Activated B cell treated with CpG ODN at 0.5 μM for 24 hours (primary cell): ENCODE data around the gene IGLL5. TPM values are rescaled to one million over a fixed set of nuclear protein-coding genes. Genes with fewer than 3 reads are reported as not detected.
A peak's percentile ranks its signal among the peaks of the same experiment; 100 is the strongest.

ENCODE experiments used
- ATAC-seq: fragments of 200-7000 bp; cut with Tn5 transposase; one replicate; pipeline ENCODE4 v1.10.0; 2021; ENCODE audit warnings: low read depth, mild to moderate bottlenecking, moderate library complexity
- CTCF ChIA-PET: fragments of 350-600 bp; sonication (Branson Sonifier 250); formaldehyde crosslinking; loops from one replicate; lab custom pipeline; 2021; ENCODE audit warnings: antibody characterized with exemption; lab: Charles Lee
- POLR2A ChIA-PET: fragments of 350-600 bp; sonication (Branson Sonifier 250); formaldehyde crosslinking; loops from one replicate; lab custom pipeline; 2021; ENCODE audit warnings: antibody characterized with exemption; lab: Charles Lee
- DNase-seq: peaks from one replicate; pipeline ENCODE4 v3.0.0; 2022
- H3K27ac Mint-ChIP-seq: one replicate; pipeline ENCODE4 v1.8.0; 2020; ENCODE audit warnings: mixed read lengths
- H3K27me3 Mint-ChIP-seq: one replicate; pipeline ENCODE4 v1.8.0; 2021; ENCODE audit warnings: mixed read lengths
- H3K36me3 Mint-ChIP-seq: one replicate; pipeline ENCODE4 v1.8.0; 2021; ENCODE audit warnings: low read depth, mixed read lengths
- H3K4me1 Mint-ChIP-seq: one replicate; pipeline ENCODE4 v1.8.0; 2021; ENCODE audit warnings: mixed read lengths
- H3K4me3 Mint-ChIP-seq: one replicate; pipeline ENCODE4 v1.8.0; 2020; ENCODE audit warnings: mild to moderate bottlenecking, mixed read lengths
- H3K9me3 Mint-ChIP-seq: one replicate; pipeline ENCODE4 v1.8.0; 2020; ENCODE audit warnings: mixed read lengths
- intact Hi-C: fragments of 100-400 bp; cut with micrococcal nuclease; formaldehyde crosslinking; loops from one replicate; pipeline ENCODE4 v1.15.1; 2024
- total RNA-seq: library from RNA; stranded (reverse); gene quantifications from 2 replicates; pipeline ENCODE4 v1.2.3, GENCODE V29; 2022
- TF ChIP-seq, protein P1 (sequence below): fragments of 200-600 bp; IDR thresholded peaks from one replicate; pipeline ENCODE4 v1.8.0; 2022; ENCODE audit warnings: antibody characterized with exemption, mild to moderate bottlenecking

Gene IGLL5
- total RNA-seq, 1 donor from 2014 or later, result 189 TPM

DNA sequence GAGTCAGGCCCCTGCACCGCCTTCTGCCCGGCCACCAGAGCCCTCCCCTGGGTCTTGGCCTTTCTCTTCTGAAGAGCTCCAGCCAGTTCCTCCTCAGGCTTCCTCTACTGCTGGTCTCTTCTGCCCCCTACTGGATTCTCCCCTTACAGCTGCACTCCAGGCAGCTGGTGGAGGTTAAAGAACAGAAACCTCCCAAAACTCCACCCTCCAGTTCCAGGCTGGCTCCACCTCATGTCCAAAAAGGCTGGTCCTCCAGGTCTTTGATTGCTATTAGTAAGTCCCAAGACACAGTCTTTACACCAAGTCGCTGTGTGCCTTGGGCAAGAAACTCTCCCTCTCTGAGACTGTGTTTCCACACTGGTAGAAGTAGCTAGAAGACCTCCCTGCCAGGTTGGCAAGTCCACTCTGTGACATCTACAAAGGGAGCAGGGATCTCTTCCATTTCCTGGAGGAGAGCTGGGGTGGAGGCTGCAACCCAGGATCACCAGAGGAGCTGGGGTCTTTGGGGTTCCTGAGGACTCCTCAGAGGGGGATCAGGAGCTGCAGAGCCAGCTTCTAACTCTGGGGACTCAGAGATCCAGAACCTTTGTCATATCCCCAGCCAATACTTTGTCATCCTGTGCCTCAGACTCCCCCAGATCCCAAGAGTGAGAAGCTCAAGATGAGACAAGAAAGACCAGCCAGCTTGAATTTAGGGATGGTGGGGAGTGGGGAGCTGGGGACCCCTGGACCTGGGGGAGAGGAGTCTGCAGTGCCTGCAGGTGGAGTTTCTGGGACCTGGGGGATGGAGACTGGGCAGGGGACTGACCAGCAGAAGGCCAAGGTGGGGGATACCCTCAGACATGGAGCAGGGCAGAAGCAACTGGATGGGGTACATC lies 3.4 kb upstream of the IGLL5 start:
- H3K36me3 Mint-ChIP-seq, result peaks cover 10% of the 10 kb centered on the region
- ATAC-seq, result peak; percentile 52
- POLR2A ChIA-PET, result interaction anchor here (0.7 to 11.1 kb wide), 21 partner anchors 10 to 688 kb away, joined by 3 to 701 read pairs (median 8); no protein-coding TSS in a partner anchor
- TF ChIP-seq, protein P1, sequence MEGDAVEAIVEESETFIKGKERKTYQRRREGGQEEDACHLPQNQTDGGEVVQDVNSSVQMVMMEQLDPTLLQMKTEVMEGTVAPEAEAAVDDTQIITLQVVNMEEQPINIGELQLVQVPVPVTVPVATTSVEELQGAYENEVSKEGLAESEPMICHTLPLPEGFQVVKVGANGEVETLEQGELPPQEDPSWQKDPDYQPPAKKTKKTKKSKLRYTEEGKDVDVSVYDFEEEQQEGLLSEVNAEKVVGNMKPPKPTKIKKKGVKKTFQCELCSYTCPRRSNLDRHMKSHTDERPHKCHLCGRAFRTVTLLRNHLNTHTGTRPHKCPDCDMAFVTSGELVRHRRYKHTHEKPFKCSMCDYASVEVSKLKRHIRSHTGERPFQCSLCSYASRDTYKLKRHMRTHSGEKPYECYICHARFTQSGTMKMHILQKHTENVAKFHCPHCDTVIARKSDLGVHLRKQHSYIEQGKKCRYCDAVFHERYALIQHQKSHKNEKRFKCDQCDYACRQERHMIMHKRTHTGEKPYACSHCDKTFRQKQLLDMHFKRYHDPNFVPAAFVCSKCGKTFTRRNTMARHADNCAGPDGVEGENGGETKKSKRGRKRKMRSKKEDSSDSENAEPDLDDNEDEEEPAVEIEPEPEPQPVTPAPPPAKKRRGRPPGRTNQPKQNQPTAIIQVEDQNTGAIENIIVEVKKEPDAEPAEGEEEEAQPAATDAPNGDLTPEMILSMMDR, result peak; percentile 75
- peaks cover 5% of the 10 kb centered on the region for H3K27me3 Mint-ChIP-seq
- H3K4me1 Mint-ChIP-seq, result peaks cover 88% of the 10 kb centered on the region
- peak overlapping the region; percentile 28 for H3K4me3 Mint-ChIP-seq
- intact Hi-C loops, result loop anchor here (1.0 to 5.0 kb wide), 9 partner anchors 29 to 462 kb away; no protein-coding TSS in a partner anchor
- DNase-seq, result no peak
- no peaks in the 10 kb centered on the region for H3K9me3 Mint-ChIP-seq
- CTCF ChIA-PET, result interaction anchor here (0.7 to 11.1 kb wide), 42 partner anchors 8 to 677 kb away, joined by 3 to 365 read pairs (median 6); no protein-coding TSS in a partner anchor
- peak overlapping the region; percentile 83 for H3K27ac Mint-ChIP-seq

GRCh38 chr22:22884888-22885840 lies 2.5 kb upstream of the IGLL5 start:
- intact Hi-C loops, result loop anchor here (1.0 to 5.0 kb wide), 11 partner anchors 30 to 463 kb away; no protein-coding TSS in a partner anchor
- Mint-ChIP-seq H3K27ac (peak overlapping the region; percentile 83), H3K9me3 (no peaks in the 10 kb centered on the region), H3K4me1 (peaks cover 85% of the 10 kb centered on the region), H3K4me3 (peak overlapping the region; percentile 70), H3K27me3 (peaks cover 6% of the 10 kb centered on the region), H3K36me3 (peaks cover 15% of the 10 kb centered on the region)
- DNase-seq (peak; percentile 80), ATAC-seq (peak; percentile 72)
- ChIA-PET POLR2A (interaction anchor here (0.6 to 11.1 kb wide), 18 partner anchors 9 to 689 kb away, joined by 3 to 701 read pairs (median 10); no protein-coding TSS in a partner anchor), CTCF (interaction anchor here (0.7 to 11.1 kb wide), 29 partner anchors 9 to 677 kb away, joined by 3 to 365 read pairs (median 7); no protein-coding TSS in a partner anchor)
- TF ChIP-seq, protein P1, result no peak

- TF ChIP-seq, protein P1, result no peak
- ChIA-PET POLR2A (interaction anchor here (1.3 to 11.1 kb wide), 5 partner anchors 16 to 67 kb away, joined by 3 to 701 read pairs (median 4); no protein-coding TSS in a partner anchor), CTCF (interaction anchor here (11.1 kb wide), 1 partner anchor 50 kb away, joined by 365 read pairs; no protein-coding TSS in a partner anchor)
- peak overlapping the region; percentile 83 for H3K27ac Mint-ChIP-seq
- peaks cover 75% of the 10 kb centered on the region for H3K4me1 Mint-ChIP-seq
- H3K4me3 Mint-ChIP-seq, result peak overlapping the region; percentile 7
- H3K27me3 Mint-ChIP-seq, result peaks cover 6% of the 10 kb centered on the region
- ATAC-seq (no peak), DNase-seq (no peak)
- no peaks in the 10 kb centered on the region for H3K9me3 Mint-ChIP-seq
- H3K36me3 Mint-ChIP-seq, result peaks cover 21% of the 10 kb centered on the region
- intact Hi-C loops, result no loop called here
These were observed 1.1 kb upstream of the IGLL5 start for GRCh38 chr22:22886546-22886945.

- H3K36me3 Mint-ChIP-seq, result peaks cover 30% of the 10 kb centered on the region
These were observed 1.1 kb downstream of the IGLL5 start for GRCh38 chr22:22888571-22889353.

More at GRCh38 chr22:22888571-22889353, 1.1 kb downstream of the IGLL5 start:
- Mint-ChIP-seq H3K4me1 (peaks cover 69% of the 10 kb centered on the region), H3K9me3 (no peaks in the 10 kb centered on the region), H3K27me3 (peaks cover 8% of the 10 kb centered on the region), H3K27ac (peak overlapping the region; percentile 89), H3K4me3 (peak overlapping the region; percentile 93)
- TF ChIP-seq, protein P1, result no peak
- intact Hi-C loops, result no loop called here
- no peak for DNase-seq
- ChIA-PET CTCF (interaction anchor here (1.1 to 1.6 kb wide), 3 partner anchors 41 to 47 kb away, joined by 3 to 4 read pairs (median 4); no protein-coding TSS in a partner anchor), POLR2A (interaction anchor here (0.6 to 11.1 kb wide), 6 partner anchors 13 to 48 kb away, joined by 3 to 701 read pairs (median 4); no protein-coding TSS in a partner anchor)
- no peak for ATAC-seq
